Measurements from ENCODE around the gene INTS4. TPM values are rescaled to one million over a fixed set of nuclear protein-coding genes. Genes with fewer than 3 reads are reported as not detected.
"Not testable (repeated sequence)": the region's sequence is repeated elsewhere in the genome, so short reads cannot be mapped to it uniquely, and the experiment has no call there.

The INTS4 gene
- total RNA-seq, 1 donor from 2014 or later: 41.0 TPM

DNA sequence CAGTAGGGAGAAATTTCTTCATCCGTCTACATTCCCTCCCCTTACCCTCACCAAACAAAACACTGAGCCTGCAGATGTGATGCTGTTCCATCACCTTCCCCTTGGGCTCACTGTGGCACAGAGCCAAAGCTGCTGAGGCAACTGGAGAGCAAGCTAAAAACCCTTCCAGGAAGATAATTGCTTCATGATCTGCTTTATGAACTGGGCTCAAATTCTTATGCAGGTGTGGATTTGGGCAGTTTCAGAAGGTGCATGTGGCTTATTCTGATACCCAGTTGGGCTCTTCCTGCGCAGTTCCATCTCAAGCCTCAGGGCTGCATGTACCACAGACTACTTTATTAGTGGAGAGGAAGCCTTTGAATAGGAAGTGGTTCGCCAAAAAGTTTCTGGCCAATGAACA lies 115.2 kb downstream of the INTS4 start:
- H3K36me3 ChIP-seq: peaks cover 0 to 37% of the 10 kb centered on the region in 2 donors

GRCh38 chr11:77878247-77878646 lies 116.2 kb downstream of the INTS4 start:
- TF ChIP-seq POLR2AphosphoS5 (IDR thresholded peaks at IDR 0.05; ENCODE audit: insufficient read depth in 1 of 2, low read depth in 1 of 2): peak in 1 of 2 donors; percentile 40
- H3K27me3 ChIP-seq; H3K27ac ChIP-seq; DNase-seq (ENCODE audit: extremely low spot score in 2 of 2); intact Hi-C loops (cut with DNase I); H3K9me3 ChIP-seq; H3K4me3 ChIP-seq: not testable (repeated sequence)
- Histone ChIP-seq H3K4me1 (peaks cover 17% of the 10 kb centered on the region), H3K36me3 (peaks cover 0 to 31% of the 10 kb centered on the region in 2 donors)

More for the DNA sequence above, 115.2 kb downstream of the INTS4 start:
- Histone ChIP-seq H3K4me1 (peaks cover 17% of the 10 kb centered on the region), H3K4me3 (no peak overlapping the region), H3K27me3 (no peaks in the 10 kb centered on the region), H3K9me3 (no peaks in the 10 kb centered on the region), H3K27ac (no peak overlapping the region)
- no peak for DNase-seq (ENCODE audit: extremely low spot score in 2 of 2)
- intact Hi-C loops (cut with DNase I): no loop called here
- no peak for TF ChIP-seq POLR2A (IDR thresholded peaks at IDR 0.05)
- no peak for TF ChIP-seq POLR2AphosphoS5 (IDR thresholded peaks at IDR 0.05; ENCODE audit: insufficient read depth in 1 of 2, low read depth in 1 of 2)
- no peak for TF ChIP-seq CTCF (IDR thresholded peaks at IDR 0.05)

- Histone ChIP-seq H3K4me1 (peaks cover 17% of the 10 kb centered on the region), H3K27ac (no peak overlapping the region), H3K27me3 (no peaks in the 10 kb centered on the region), H3K36me3 (peaks cover 0 to 17% of the 10 kb centered on the region in 2 donors), H3K9me3 (no peaks in the 10 kb centered on the region), H3K4me3 (no peak overlapping the region)
- DNase-seq (ENCODE audit: extremely low spot score in 2 of 2): no peak
- TF ChIP-seq POLR2AphosphoS5 (IDR thresholded peaks at IDR 0.05; ENCODE audit: insufficient read depth in 1 of 2, low read depth in 1 of 2): no peak
- no peak for TF ChIP-seq CTCF (IDR thresholded peaks at IDR 0.05)
- no peak for TF ChIP-seq POLR2A (IDR thresholded peaks at IDR 0.05)
- intact Hi-C loops (cut with DNase I): no loop called here
Measured at GRCh38 chr11:77876045-77876444, 118.4 kb downstream of the INTS4 start.

DNA sequence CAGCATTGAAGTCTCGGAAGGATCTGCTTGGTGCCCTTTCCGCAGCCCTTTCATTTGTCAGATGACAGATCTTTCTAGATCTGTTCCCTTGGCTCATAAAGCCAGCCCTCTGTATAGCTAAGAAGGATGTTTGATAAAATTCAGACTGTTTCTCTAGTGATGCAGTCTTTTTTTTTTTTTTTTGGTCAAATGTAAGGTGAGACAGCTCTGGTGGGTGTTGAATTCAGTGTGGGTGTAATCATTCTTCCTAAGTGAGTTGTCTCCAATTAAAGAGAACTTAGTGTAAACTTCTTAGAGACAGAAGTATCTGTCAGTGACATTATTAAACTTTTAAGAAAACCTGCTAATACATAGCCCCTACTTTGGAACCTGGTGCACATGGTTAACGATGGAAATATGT lies 120.3 kb downstream of the INTS4 start:
- no peak overlapping the region for H3K4me3 ChIP-seq
- H3K27me3 ChIP-seq: no peaks in the 10 kb centered on the region
- peaks cover 0 to 22% of the 10 kb centered on the region in 2 donors for H3K36me3 ChIP-seq
- no peak overlapping the region for H3K27ac ChIP-seq
- intact Hi-C loops (cut with DNase I): no loop called here
- no peak for DNase-seq (ENCODE audit: extremely low spot score in 2 of 2)
- H3K9me3 ChIP-seq: no peaks in the 10 kb centered on the region
- no peak for TF ChIP-seq CTCF (IDR thresholded peaks at IDR 0.05)
- no peak for TF ChIP-seq POLR2AphosphoS5 (IDR thresholded peaks at IDR 0.05; ENCODE audit: insufficient read depth in 1 of 2, low read depth in 1 of 2)
- TF ChIP-seq POLR2A (IDR thresholded peaks at IDR 0.05): no peak
- peaks cover 14% of the 10 kb centered on the region for H3K4me1 ChIP-seq

DNA sequence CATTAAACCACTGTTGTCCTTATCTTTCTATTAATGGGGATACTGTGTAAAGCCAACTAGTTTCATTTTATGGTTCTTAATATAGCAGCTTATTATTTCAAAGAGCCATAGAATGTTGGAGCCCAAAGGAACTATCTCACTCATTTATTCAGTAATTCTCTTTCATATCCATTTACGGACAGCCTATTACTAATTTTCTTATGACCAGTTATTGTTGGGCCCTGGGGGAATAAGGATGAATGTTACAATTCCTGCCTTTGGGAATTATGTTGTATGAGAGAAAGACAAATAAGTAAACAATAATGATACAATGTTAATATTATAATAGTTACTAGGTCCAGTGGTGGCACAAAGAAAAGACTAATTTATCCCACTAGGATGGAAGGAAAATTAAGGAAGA lies 121.1 kb downstream of the INTS4 start:
- intact Hi-C loops (cut with DNase I): no loop called here
- no peak overlapping the region for H3K27ac ChIP-seq
- no peaks in the 10 kb centered on the region for H3K9me3 ChIP-seq
- H3K4me3 ChIP-seq: no peak overlapping the region
- H3K36me3 ChIP-seq: peaks cover 0 to 22% of the 10 kb centered on the region in 2 donors
- peaks cover 6% of the 10 kb centered on the region for H3K4me1 ChIP-seq
- H3K27me3 ChIP-seq: no peaks in the 10 kb centered on the region
- no peak for DNase-seq (ENCODE audit: extremely low spot score in 2 of 2)
- TF ChIP-seq POLR2A (IDR thresholded peaks at IDR 0.05) (no peak), CTCF (IDR thresholded peaks at IDR 0.05) (no peak), POLR2AphosphoS5 (IDR thresholded peaks at IDR 0.05; ENCODE audit: insufficient read depth in 1 of 2, low read depth in 1 of 2) (no peak)
